Activated naive CD4-positive, alpha-beta T cell treated with anti-CD3 and anti-CD28 coated beads, Interleukin-2, amount 10 ng/mL, durations not matched to agents 7 days and 5 days (primary cell): ENCODE data around the gene TCEAL3.

Source experiments
- CTCF ChIA-PET: fragments of 350-600 bp; sonication (Branson Sonifier 250); formaldehyde crosslinking; loops from one replicate; lab custom pipeline; 2021; ENCODE audit warnings: antibody characterized with exemption; lab: Charles Lee
- DNase-seq: peaks from one replicate; pipeline ENCODE4 v3.0.0-alpha.2; 2020
- H3K27ac Mint-ChIP-seq: one replicate; pipeline ENCODE4 v1.8.0; 2021; ENCODE audit warnings: mild to moderate bottlenecking, moderate library complexity, mixed read lengths
- H3K27me3 Mint-ChIP-seq: one replicate; pipeline ENCODE4 v1.8.0; 2021; ENCODE audit warnings: mild to moderate bottlenecking, mixed read lengths
- H3K36me3 Mint-ChIP-seq: one replicate; pipeline ENCODE4 v1.8.0; 2021; ENCODE audit warnings: mixed read lengths
- H3K4me1 Mint-ChIP-seq: one replicate; pipeline ENCODE4 v1.8.0; 2021; ENCODE audit warnings: mixed read lengths
- H3K4me3 Mint-ChIP-seq: one replicate; pipeline ENCODE4 v1.8.0; 2021; ENCODE audit warnings: mild to moderate bottlenecking, moderate library complexity, mixed read lengths
- H3K9me3 Mint-ChIP-seq: one replicate; pipeline ENCODE4 v1.8.0; 2021; ENCODE audit warnings: mixed read lengths

Gene TCEAL3

GRCh38 chrX:103608306-103608963 lies 672 bp downstream of the TCEAL3 start:
- H3K27me3 Mint-ChIP-seq = peaks cover 19% of the 10 kb centered on the region
- H3K4me3 Mint-ChIP-seq = peak overlapping the region; percentile 72
- no peak overlapping the region for H3K27ac Mint-ChIP-seq
- CTCF ChIA-PET = no interaction called here
- DNase-seq = no peak
- H3K9me3 Mint-ChIP-seq = no peaks in the 10 kb centered on the region
- no peaks in the 10 kb centered on the region for H3K36me3 Mint-ChIP-seq
- peaks cover 7% of the 10 kb centered on the region for H3K4me1 Mint-ChIP-seq

DNA sequence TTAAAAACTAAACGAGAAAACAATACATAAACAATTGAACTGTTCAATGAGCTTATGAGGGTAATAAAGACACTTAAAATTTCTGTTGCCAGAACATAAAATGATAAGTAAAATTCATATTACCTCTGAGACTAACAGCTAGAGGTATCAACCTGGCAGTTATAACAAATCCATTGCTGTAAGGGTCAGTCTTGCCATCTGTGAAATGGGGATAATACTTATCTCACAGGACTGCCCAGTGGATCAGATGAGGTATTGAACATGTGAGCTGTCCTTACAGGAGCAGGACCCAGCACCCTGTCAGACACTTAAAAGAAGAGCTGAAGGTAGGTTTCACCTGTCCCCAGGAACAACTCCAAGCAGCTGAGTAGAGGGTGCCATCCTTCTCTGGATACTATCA lies 2.5 kb downstream of the TCEAL3 start:
- CTCF ChIA-PET = no interaction called here
- peaks cover 19% of the 10 kb centered on the region for H3K27me3 Mint-ChIP-seq
- H3K9me3 Mint-ChIP-seq = no peaks in the 10 kb centered on the region
- H3K27ac Mint-ChIP-seq = no peak overlapping the region
- no peaks in the 10 kb centered on the region for H3K36me3 Mint-ChIP-seq
- no peak for DNase-seq
- peaks cover 7% of the 10 kb centered on the region for H3K4me1 Mint-ChIP-seq
- H3K4me3 Mint-ChIP-seq = no peak overlapping the region

- H3K4me3 Mint-ChIP-seq = no peak overlapping the region
- H3K36me3 Mint-ChIP-seq = no peaks in the 10 kb centered on the region
- CTCF ChIA-PET = no interaction called here
- no peaks in the 10 kb centered on the region for H3K9me3 Mint-ChIP-seq
- no peak for DNase-seq
- peaks cover 2% of the 10 kb centered on the region for H3K27me3 Mint-ChIP-seq
- H3K27ac Mint-ChIP-seq = no peak overlapping the region
- H3K4me1 Mint-ChIP-seq = no peaks in the 10 kb centered on the region
Observed at GRCh38 chrX:103613362-103613890, 5.7 kb downstream of the TCEAL3 start.

- DNase-seq = no peak
- CTCF ChIA-PET = no interaction called here
- no peaks in the 10 kb centered on the region for H3K27me3 Mint-ChIP-seq
- H3K4me3 Mint-ChIP-seq = no peak overlapping the region
- no peaks in the 10 kb centered on the region for H3K9me3 Mint-ChIP-seq
- H3K27ac Mint-ChIP-seq = no peak overlapping the region
- no peaks in the 10 kb centered on the region for H3K4me1 Mint-ChIP-seq
- H3K36me3 Mint-ChIP-seq = no peaks in the 10 kb centered on the region
Observed at GRCh38 chrX:103614999-103615398, 7.2 kb downstream of the TCEAL3 start.

DNA sequence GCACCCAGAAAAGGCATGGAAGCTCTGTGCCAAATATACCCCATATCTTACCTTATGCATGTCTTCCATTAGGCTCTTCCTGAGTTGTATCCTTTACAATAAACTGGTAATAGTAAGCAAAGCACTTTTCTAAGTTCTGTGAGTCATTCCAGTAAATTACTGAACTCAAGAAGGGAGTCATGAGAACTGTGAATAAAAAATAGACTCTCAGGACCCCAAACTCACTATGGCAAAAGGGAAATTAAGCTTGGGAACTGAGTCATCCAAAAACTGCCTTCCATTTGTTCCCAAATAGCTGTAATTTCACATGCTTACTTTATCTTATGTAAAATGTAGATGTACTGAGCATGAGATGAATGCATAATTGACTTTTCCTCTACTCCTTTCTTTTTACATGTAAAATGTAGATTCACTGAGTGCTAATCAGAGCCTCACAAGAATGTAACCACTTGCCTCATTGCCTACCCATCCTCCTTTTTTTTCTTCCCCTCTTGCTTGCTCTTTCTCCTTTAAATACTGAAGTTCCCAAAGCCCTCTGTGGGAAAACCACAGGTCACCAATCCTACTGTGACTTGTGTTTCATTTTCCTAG lies 8.1 kb downstream of the TCEAL3 start:
- Mint-ChIP-seq H3K4me3 (no peak overlapping the region), H3K36me3 (no peaks in the 10 kb centered on the region), H3K27me3 (no peaks in the 10 kb centered on the region), H3K9me3 (no peaks in the 10 kb centered on the region), H3K27ac (no peak overlapping the region), H3K4me1 (no peaks in the 10 kb centered on the region)
- DNase-seq = no peak
- CTCF ChIA-PET = no interaction called here

GRCh38 chrX:103616676-103617186 lies 9.0 kb downstream of the TCEAL3 start:
- DNase-seq = no peak
- no peak overlapping the region for H3K27ac Mint-ChIP-seq
- no peaks in the 10 kb centered on the region for H3K36me3 Mint-ChIP-seq
- H3K4me1 Mint-ChIP-seq = no peaks in the 10 kb centered on the region
- CTCF ChIA-PET = interaction anchor here (0.6 kb wide), 1 partner anchor 1656 kb away, joined by 3 read pairs; no protein-coding TSS in a partner anchor
- H3K27me3 Mint-ChIP-seq = no peaks in the 10 kb centered on the region
- no peak overlapping the region for H3K4me3 Mint-ChIP-seq
- H3K9me3 Mint-ChIP-seq = no peaks in the 10 kb centered on the region

DNA sequence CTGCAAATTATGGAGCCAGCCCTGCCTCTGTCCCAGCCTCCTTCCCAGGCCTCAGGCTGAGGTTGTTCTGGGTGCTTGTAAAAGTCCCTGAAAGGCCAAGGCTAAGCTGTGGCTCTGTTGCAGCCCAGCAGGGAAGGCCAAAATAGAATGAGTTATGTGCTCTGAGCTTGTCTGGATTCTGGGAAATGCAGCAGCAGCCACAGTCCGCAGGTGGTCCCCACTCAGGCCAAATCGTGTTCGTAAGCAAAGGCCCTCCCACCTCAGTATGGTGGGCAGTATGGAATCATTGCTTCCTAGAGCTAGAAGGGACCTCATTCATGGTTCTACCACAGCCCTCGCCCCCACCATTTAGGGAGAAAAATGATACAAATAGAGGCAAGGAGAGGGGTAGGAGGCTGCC lies 16.3 kb downstream of the TCEAL3 start:
- Mint-ChIP-seq H3K4me1 (peaks cover 6% of the 10 kb centered on the region), H3K27ac (no peak overlapping the region), H3K9me3 (no peaks in the 10 kb centered on the region), H3K4me3 (no peak overlapping the region), H3K36me3 (no peaks in the 10 kb centered on the region), H3K27me3 (no peaks in the 10 kb centered on the region)
- CTCF ChIA-PET = no interaction called here
- DNase-seq = no peak

- Mint-ChIP-seq H3K4me3 (no peak overlapping the region), H3K4me1 (peaks cover 14% of the 10 kb centered on the region), H3K27me3 (no peaks in the 10 kb centered on the region), H3K27ac (no peak overlapping the region), H3K9me3 (no peaks in the 10 kb centered on the region), H3K36me3 (peaks cover 1% of the 10 kb centered on the region)
- CTCF ChIA-PET = no interaction called here
- DNase-seq = no peak
Observed at GRCh38 chrX:103626855-103627254, 19.1 kb downstream of the TCEAL3 start.

- Mint-ChIP-seq H3K4me1 (peaks cover 14% of the 10 kb centered on the region), H3K9me3 (no peaks in the 10 kb centered on the region), H3K4me3 (peak within 1 kb of the TSS; percentile 77), H3K36me3 (peaks cover 1% of the 10 kb centered on the region), H3K27me3 (no peaks in the 10 kb centered on the region), H3K27ac (peak within 1 kb of the TSS; percentile 65)
- CTCF ChIA-PET = no interaction called here
- DNase-seq = peak; percentile 52
Observed at GRCh38 chrX:103628386-103629317, 20.9 kb downstream of the TCEAL3 start, which contains the start of gene TCEAL1. TCEAL1 (plus strand) TSS chrX:103628975; CDS start chrX:103629917, 942 bp downstream.

GRCh38 chrX:103629318-103630170 lies 21.8 kb downstream of the TCEAL3 start:
- CTCF ChIA-PET = interaction anchor here (0.6 kb wide), 1 partner anchor 102 kb away, joined by 3 read pairs; no protein-coding TSS in a partner anchor
- H3K9me3 Mint-ChIP-seq = no peaks in the 10 kb centered on the region
- H3K27ac Mint-ChIP-seq = peak overlapping the region; percentile 65
- peak; percentile 44 for DNase-seq
- peak overlapping the region; percentile 77 for H3K4me3 Mint-ChIP-seq
- H3K4me1 Mint-ChIP-seq = peaks cover 14% of the 10 kb centered on the region
- H3K36me3 Mint-ChIP-seq = peaks cover 1% of the 10 kb centered on the region
- H3K27me3 Mint-ChIP-seq = no peaks in the 10 kb centered on the region

GRCh38 chrX:103630171-103630511 lies 22.4 kb downstream of the TCEAL3 start:
- no peak for DNase-seq
- Mint-ChIP-seq H3K4me3 (peak overlapping the region; percentile 77), H3K27me3 (no peaks in the 10 kb centered on the region), H3K36me3 (peaks cover 1% of the 10 kb centered on the region), H3K27ac (no peak overlapping the region), H3K4me1 (peaks cover 14% of the 10 kb centered on the region), H3K9me3 (no peaks in the 10 kb centered on the region)
- CTCF ChIA-PET = interaction anchor here (0.6 kb wide), 1 partner anchor 101 kb away, joined by 3 read pairs; no protein-coding TSS in a partner anchor

- H3K9me3 Mint-ChIP-seq = no peaks in the 10 kb centered on the region
- peaks cover 14% of the 10 kb centered on the region for H3K4me1 Mint-ChIP-seq
- no peaks in the 10 kb centered on the region for H3K27me3 Mint-ChIP-seq
- H3K4me3 Mint-ChIP-seq = no peak overlapping the region
- H3K27ac Mint-ChIP-seq = no peak overlapping the region
- CTCF ChIA-PET = interaction anchor here (0.6 kb wide), 1 partner anchor 290 kb away, joined by 4 read pairs; no protein-coding TSS in a partner anchor
- no peak for DNase-seq
- peaks cover 1% of the 10 kb centered on the region for H3K36me3 Mint-ChIP-seq
Observed at GRCh38 chrX:103631145-103631544, 23.4 kb downstream of the TCEAL3 start.

DNA sequence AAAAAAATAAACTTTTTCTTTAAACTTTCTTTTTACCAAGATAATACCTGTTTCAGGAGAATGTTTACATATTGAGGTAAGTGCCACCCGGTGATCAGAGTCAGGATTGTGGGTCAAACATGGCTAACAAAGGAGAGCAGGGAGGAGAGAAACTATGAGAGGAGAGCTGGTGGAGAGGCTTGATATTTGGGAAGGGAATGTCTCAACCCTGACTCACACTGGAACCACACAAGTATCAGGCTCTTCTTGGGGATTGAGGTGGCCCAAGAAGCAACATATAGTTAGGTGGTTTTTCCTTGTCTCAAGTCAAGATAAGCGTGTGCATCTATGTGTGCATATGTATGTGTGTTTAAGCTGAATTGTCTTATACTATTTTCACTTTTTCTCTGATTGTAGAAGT lies 27.7 kb downstream of the TCEAL3 start:
- no peaks in the 10 kb centered on the region for H3K36me3 Mint-ChIP-seq

More for the DNA sequence above, 27.7 kb downstream of the TCEAL3 start:
- Mint-ChIP-seq H3K9me3 (no peaks in the 10 kb centered on the region), H3K4me1 (no peaks in the 10 kb centered on the region), H3K27me3 (no peaks in the 10 kb centered on the region), H3K4me3 (no peak overlapping the region), H3K27ac (no peak overlapping the region)
- CTCF ChIA-PET = interaction anchor here (0.6 kb wide), 1 partner anchor 14 kb away, joined by 4 read pairs; no protein-coding TSS in a partner anchor
- no peak for DNase-seq
